Fibroblast of skin of left quadriceps (primary cell): ENCODE data around the gene SOCS4.

Source experiments
- DNase-seq, 2 experiments: peaks; one replicate each; pipeline ENCODE4 v3.0.0-alpha.2; 2013; ENCODE audit warnings: low read depth in 2 of 2

SOCS4 gene

GRCh38 chr14:55085060-55085660 is 58.1 kb downstream of the SOCS4 start:
- DNase-seq = no peak

GRCh38 chr14:55086938-55087337 is 59.9 kb downstream of the SOCS4 start:
- no peak for DNase-seq

DNA sequence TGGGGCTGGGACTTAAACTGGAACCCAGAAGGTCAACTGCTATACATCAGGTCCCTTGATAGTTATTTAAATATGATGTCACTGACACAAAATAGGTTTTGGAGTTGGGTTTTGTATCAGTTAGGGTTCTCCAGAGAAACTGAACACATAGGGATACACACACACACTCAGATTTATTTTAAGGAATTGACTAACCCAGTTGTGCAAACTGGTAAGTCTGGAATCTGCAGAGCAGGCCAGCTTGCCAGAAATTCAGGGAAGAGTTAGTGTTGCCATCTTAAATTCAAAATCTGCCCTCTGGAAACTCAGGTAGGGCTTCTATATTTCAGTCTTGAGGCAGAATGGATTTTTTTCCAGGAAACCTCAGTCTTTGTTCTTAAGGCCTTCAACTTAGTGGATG is 61.3 kb downstream of the SOCS4 start:
- DNase-seq = no peak

DNA sequence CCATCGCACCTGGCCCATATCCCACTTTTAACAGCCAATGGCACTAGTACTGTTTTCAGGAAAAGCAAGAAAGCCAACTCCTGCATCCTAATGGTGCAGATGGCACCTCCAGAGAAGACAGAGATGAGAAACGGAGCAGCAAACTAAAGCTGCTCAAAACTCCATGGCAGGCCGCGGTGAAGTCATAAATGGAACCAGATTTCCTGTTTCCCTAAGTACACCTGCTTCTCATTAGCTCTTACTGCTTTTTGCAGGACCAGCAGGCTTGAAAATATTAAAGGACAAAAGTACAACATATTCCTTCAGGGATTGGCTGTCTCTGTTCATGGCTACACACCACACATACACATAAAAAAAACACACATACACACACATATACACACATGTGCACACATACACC is 65.3 kb downstream of the SOCS4 start:
- DNase-seq = peak; percentile 73 to 75

GRCh38 chr14:55094292-55095157 is 67.5 kb downstream of the SOCS4 start:
- DNase-seq = no peak

- no peak for DNase-seq
Observed at GRCh38 chr14:55097881-55098560, 71.0 kb downstream of the SOCS4 start.

DNA sequence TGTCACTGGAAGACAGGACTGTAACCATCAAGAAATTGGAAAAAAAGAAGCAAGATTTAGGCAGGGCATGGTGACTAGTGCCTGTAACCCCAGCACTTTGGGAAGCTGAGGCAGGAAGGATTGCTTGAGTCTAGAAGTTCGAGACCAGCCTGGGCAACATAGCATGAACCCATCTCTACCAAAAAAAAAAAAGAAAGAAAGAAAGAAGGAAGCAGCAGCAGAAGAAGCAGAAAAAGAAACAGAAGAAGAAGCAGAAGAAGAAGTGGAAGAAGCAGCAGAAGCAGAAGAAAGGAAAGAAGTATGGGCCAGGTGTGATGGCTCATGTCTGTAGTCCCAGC is 71.5 kb downstream of the SOCS4 start:
- DNase-seq = no peak
